ENCODE measurements around the gene OR5M3. TPM values are rescaled to one million over a fixed set of nuclear protein-coding genes. Genes with fewer than 3 reads are reported as not detected.

OR5M3 gene
- total RNA-seq, 1 donor from 2014 or later: not detected

GRCh38 chr11:56495117-56495516 lies 22.0 kb upstream of the OR5M3 start:
- DNase-seq (ENCODE audit: low spot score, unreplicated experiment): no peak
- Mint-ChIP-seq H3K27me3 (no peaks in the 10 kb centered on the region), H3K9me3 (ENCODE audit: low read depth) (peaks cover 8% of the 10 kb centered on the region), H3K27ac (no peak overlapping the region), H3K4me3 (ENCODE audit: low read depth) (no peak overlapping the region), H3K4me1 (ENCODE audit: low read depth) (no peaks in the 10 kb centered on the region), H3K36me3 (ENCODE audit: insufficient read depth) (peaks cover 1% of the 10 kb centered on the region)
- TF ChIP-seq, protein P1, sequence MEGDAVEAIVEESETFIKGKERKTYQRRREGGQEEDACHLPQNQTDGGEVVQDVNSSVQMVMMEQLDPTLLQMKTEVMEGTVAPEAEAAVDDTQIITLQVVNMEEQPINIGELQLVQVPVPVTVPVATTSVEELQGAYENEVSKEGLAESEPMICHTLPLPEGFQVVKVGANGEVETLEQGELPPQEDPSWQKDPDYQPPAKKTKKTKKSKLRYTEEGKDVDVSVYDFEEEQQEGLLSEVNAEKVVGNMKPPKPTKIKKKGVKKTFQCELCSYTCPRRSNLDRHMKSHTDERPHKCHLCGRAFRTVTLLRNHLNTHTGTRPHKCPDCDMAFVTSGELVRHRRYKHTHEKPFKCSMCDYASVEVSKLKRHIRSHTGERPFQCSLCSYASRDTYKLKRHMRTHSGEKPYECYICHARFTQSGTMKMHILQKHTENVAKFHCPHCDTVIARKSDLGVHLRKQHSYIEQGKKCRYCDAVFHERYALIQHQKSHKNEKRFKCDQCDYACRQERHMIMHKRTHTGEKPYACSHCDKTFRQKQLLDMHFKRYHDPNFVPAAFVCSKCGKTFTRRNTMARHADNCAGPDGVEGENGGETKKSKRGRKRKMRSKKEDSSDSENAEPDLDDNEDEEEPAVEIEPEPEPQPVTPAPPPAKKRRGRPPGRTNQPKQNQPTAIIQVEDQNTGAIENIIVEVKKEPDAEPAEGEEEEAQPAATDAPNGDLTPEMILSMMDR (IDR thresholded peaks at IDR 0.05; ENCODE audit: unreplicated experiment): no peak

- TF ChIP-seq, protein P1 (IDR thresholded peaks at IDR 0.05; ENCODE audit: unreplicated experiment): no peak
- no peaks in the 10 kb centered on the region for H3K27me3 Mint-ChIP-seq
- H3K4me3 Mint-ChIP-seq (ENCODE audit: low read depth): no peak within 1 kb of the TSS
- no peak within 1 kb of the TSS for H3K27ac Mint-ChIP-seq
- no peaks in the 10 kb centered on the region for H3K36me3 Mint-ChIP-seq (ENCODE audit: insufficient read depth)
- DNase-seq (ENCODE audit: low spot score, unreplicated experiment): no peak
- peaks cover 5% of the 10 kb centered on the region for H3K4me1 Mint-ChIP-seq (ENCODE audit: low read depth)
- peaks cover 12% of the 10 kb centered on the region for H3K9me3 Mint-ChIP-seq (ENCODE audit: low read depth)
Measured at GRCh38 chr11:56491270-56491669, 18.1 kb upstream of the OR5M3 start, which contains the start of gene OR5M8. TSS of gene OR5M8 (minus strand) at chr11:56491370. CDS start at chr11:56491370, 0 bp downstream.

- peaks cover 18% of the 10 kb centered on the region for H3K4me1 Mint-ChIP-seq (ENCODE audit: low read depth)
Measured at GRCh38 chr11:56486801-56487200, 13.6 kb upstream of the OR5M3 start.

GRCh38 chr11:56474729-56475235 lies 1.6 kb upstream of the OR5M3 start:
- peaks cover 18% of the 10 kb centered on the region for H3K4me1 Mint-ChIP-seq (ENCODE audit: low read depth)
- H3K27ac Mint-ChIP-seq: no peak overlapping the region
- H3K36me3 Mint-ChIP-seq (ENCODE audit: insufficient read depth): no peaks in the 10 kb centered on the region
- peaks cover 6% of the 10 kb centered on the region for H3K9me3 Mint-ChIP-seq (ENCODE audit: low read depth)
- H3K4me3 Mint-ChIP-seq (ENCODE audit: low read depth): no peak overlapping the region
- no peak for DNase-seq (ENCODE audit: low spot score, unreplicated experiment)
- H3K27me3 Mint-ChIP-seq: no peaks in the 10 kb centered on the region
- TF ChIP-seq, protein P1 (IDR thresholded peaks at IDR 0.05; ENCODE audit: unreplicated experiment): no peak

More at GRCh38 chr11:56486801-56487200, 13.6 kb upstream of the OR5M3 start:
- H3K27ac Mint-ChIP-seq: no peak overlapping the region
- TF ChIP-seq, protein P1 (IDR thresholded peaks at IDR 0.05; ENCODE audit: unreplicated experiment): no peak
- peaks cover 15% of the 10 kb centered on the region for H3K9me3 Mint-ChIP-seq (ENCODE audit: low read depth)
- no peak for DNase-seq (ENCODE audit: low spot score, unreplicated experiment)
- no peaks in the 10 kb centered on the region for H3K36me3 Mint-ChIP-seq (ENCODE audit: insufficient read depth)
- no peaks in the 10 kb centered on the region for H3K27me3 Mint-ChIP-seq
- H3K4me3 Mint-ChIP-seq (ENCODE audit: low read depth): no peak overlapping the region

- Mint-ChIP-seq H3K4me3 (ENCODE audit: low read depth) (no peak overlapping the region), H3K27ac (no peak overlapping the region), H3K9me3 (ENCODE audit: low read depth) (peaks cover 5% of the 10 kb centered on the region), H3K4me1 (ENCODE audit: low read depth) (peaks cover 8% of the 10 kb centered on the region), H3K27me3 (no peaks in the 10 kb centered on the region), H3K36me3 (ENCODE audit: insufficient read depth) (no peaks in the 10 kb centered on the region)
- TF ChIP-seq, protein P1 (IDR thresholded peaks at IDR 0.05; ENCODE audit: unreplicated experiment): no peak
- DNase-seq (ENCODE audit: low spot score, unreplicated experiment): no peak
Measured at GRCh38 chr11:56457076-56457475, 16.1 kb downstream of the OR5M3 start.
